HCT116 (cell line): ENCODE measurements around the gene UVRAG. TPM values are rescaled to one million over a fixed set of nuclear protein-coding genes. Genes with fewer than 3 reads are reported as not detected.

Experiments used
- ATAC-seq: fragments of 200-7000 bp; cut with Tn5 transposase; 2 replicates; pipeline ENCODE4 v1.9.1; 2020; ENCODE audit warnings: mild to moderate bottlenecking, moderate library complexity
- BruUV-seq: library from RNA; stranded (reverse); fragments of 400-500 nt; replicated peaks from 2 replicates; lab custom pipeline; 2021; lab: Mats Ljungman, UMichigan
- CTCF ChIA-PET: fragments of 300-600 bp; sonication (Branson Sonifier 250); formaldehyde crosslinking; loops from one replicate; lab custom pipeline; 2021; ENCODE audit warnings: antibody characterized with exemption; lab: Charles Lee
- POLR2A ChIA-PET: fragments of 300-600, 350-600 bp; sonication (Branson Sonifier 250); formaldehyde crosslinking; loops from one replicate; lab custom pipeline; 2021; ENCODE audit warnings: antibody characterized with exemption; lab: Charles Lee
- RAD21 ChIA-PET, 2 experiments: fragments of 300-600 bp; sonication (Branson Sonifier 250); formaldehyde crosslinking; loops; one replicate each; lab custom pipeline; 2023; ENCODE audit warnings: low total read pairs in 2 of 2; ENCODE audit not compliant: uncharacterized antibody in 2 of 2, unreplicated experiment in 2 of 2, low non-redundant PET in 1 of 2; lab: Charles Lee
- DNase-seq: peaks from one replicate; pipeline ENCODE4 v3.0.0-alpha.2; 2010; ENCODE audit warnings: low read depth, low spot score
- H2AFZ ChIP-seq: fragments of 200-600 bp; shearing (Covaris generic), sonication (generic); 2 replicates; pipeline ENCODE4 v1.6.1; 2017; ENCODE audit warnings: low read depth, mixed run types, mixed read lengths, antibody characterized with exemption, low read length; ENCODE audit not compliant: poor library complexity, severe bottlenecking
- H3K27ac ChIP-seq: 2 replicates; pipeline ENCODE4 v1.5.1; 2012; ENCODE audit warnings: low read depth, low read length
- H3K27me3 ChIP-seq: fragments of 200-600 bp; sonication (generic); 2 replicates; pipeline ENCODE4 v1.6.1; 2016; ENCODE audit warnings: mixed run types, low read length, mixed read lengths; ENCODE audit not compliant: insufficient read depth
- H3K36me3 ChIP-seq, 2 experiments: fragments of 200-500 bp in 1 of 2; fragments of 200-600 bp in 1 of 2; sonication (Bioruptor generic) in 1 of 2; sonication (generic) in 1 of 2; 2 replicates each; pipeline versions ENCODE4 v1.5.1 to v1.6.1; 2014 to 2016; ENCODE audit warnings: low read length in 2 of 2, inconsistent platforms in 1 of 2, mixed read lengths in 1 of 2, mixed run types in 1 of 2; ENCODE audit not compliant: insufficient read depth in 2 of 2, control insufficient read depth in 1 of 2
- H3K4me1 ChIP-seq, 2 experiments: fragments of 200-600 bp in 1 of 2; sonication (generic) in 1 of 2; 2 replicates each; pipeline versions ENCODE4 v1.5.1 to v1.6.1; 2012 to 2017; ENCODE audit warnings: low read length in 2 of 2, inconsistent platforms in 1 of 2, mild to moderate bottlenecking in 1 of 2, mixed read lengths in 1 of 2, mixed run types in 1 of 2, moderate library complexity in 1 of 2; ENCODE audit not compliant: insufficient read depth in 2 of 2, control insufficient read depth in 1 of 2
- H3K4me2 ChIP-seq: fragments of 200-600 bp; sonication (generic); 2 replicates; pipeline ENCODE4 v1.6.1; 2017; ENCODE audit warnings: mixed run types, low read length, mixed read lengths
- H3K4me3 ChIP-seq, 2 experiments: fragments of 200-600 bp in 1 of 2; sonication (generic) in 1 of 2; replicated peaks in 1 of 2; 2 replicates each; pipeline ENCODE4 v1.5.1; 2011 to 2016; ENCODE audit warnings: low read length in 2 of 2, control low read depth in 1 of 2, low read depth in 1 of 2, mild to moderate bottlenecking in 1 of 2, mixed read lengths in 1 of 2, mixed run types in 1 of 2
- H3K79me2 ChIP-seq: fragments of 200-600 bp; sonication (generic); 2 replicates; pipeline ENCODE4 v1.6.1; 2017; ENCODE audit warnings: mild to moderate bottlenecking, mixed run types, low read length, moderate library complexity, mixed read lengths; ENCODE audit not compliant: insufficient read depth
- H3K9ac ChIP-seq: fragments of 200-600 bp; sonication (generic); 2 replicates; pipeline ENCODE4 v1.6.1; 2016; ENCODE audit warnings: low read length, mixed read lengths
- H3K9me2 ChIP-seq: fragments of 200-600 bp; sonication (generic), shearing (Covaris generic); 2 replicates; pipeline ENCODE4 v1.6.1; 2017; ENCODE audit warnings: mixed run types, mild to moderate bottlenecking, moderate library complexity; ENCODE audit not compliant: insufficient read depth
- H3K9me3 ChIP-seq, 2 experiments: fragments of 200-500 bp in 1 of 2; fragments of 200-600 bp in 1 of 2; sonication (Bioruptor generic) in 1 of 2; sonication (generic) in 1 of 2; 2 replicates each; pipeline ENCODE4 v1.6.1; 2014 to 2017; ENCODE audit warnings: low read length in 2 of 2, mixed read lengths in 2 of 2, inconsistent platforms in 1 of 2, low read depth in 1 of 2, mild to moderate bottlenecking in 1 of 2, mixed run types in 1 of 2, moderate library complexity in 1 of 2; ENCODE audit not compliant: control insufficient read depth in 1 of 2, insufficient read depth in 1 of 2
- H4K20me1 ChIP-seq: fragments of 200-600 bp; sonication (generic), shearing (Covaris generic); 2 replicates; pipeline ENCODE4 v1.6.1; 2017; ENCODE audit warnings: mixed run types, mild to moderate bottlenecking, moderate library complexity; ENCODE audit not compliant: insufficient read depth
- CEBPB ChIP-seq: IDR thresholded peaks from 2 replicates; pipeline ENCODE4 v1.6.1; 2012; ENCODE audit warnings: low read depth
- FOSL1 ChIP-seq: IDR thresholded peaks from 2 replicates; pipeline ENCODE4 v1.6.1; 2012; ENCODE audit warnings: low read depth
- POLR2A ChIP-seq: IDR thresholded peaks from 2 replicates; pipeline ENCODE4 v1.7.0; 2011; ENCODE audit warnings: borderline replicate concordance; ENCODE audit not compliant: insufficient read depth, insufficient read length; ENCODE audit errors: extremely low read depth
- REST ChIP-seq: IDR thresholded peaks from 2 replicates; pipeline ENCODE4 v1.6.1; 2012; ENCODE audit warnings: low read depth
- SIN3A ChIP-seq: IDR thresholded peaks from 2 replicates; pipeline ENCODE4 v1.6.1; 2012; ENCODE audit warnings: low read depth
- SRF ChIP-seq: IDR thresholded peaks from 2 replicates; pipeline ENCODE4 v1.6.1; 2012; ENCODE audit warnings: low read depth
- TCF7L2 ChIP-seq: IDR thresholded peaks from 2 replicates; pipeline ENCODE4 v1.7.0; 2011; ENCODE audit warnings: borderline replicate concordance, inconsistent platforms; ENCODE audit not compliant: insufficient read depth, insufficient read length; ENCODE audit errors: extremely low read depth
- YY1 ChIP-seq: IDR thresholded peaks from 2 replicates; pipeline ENCODE4 v1.6.1; 2011; ENCODE audit warnings: low read length, low read depth, moderate library complexity, mild to moderate bottlenecking; ENCODE audit not compliant: insufficient replicate concordance; ENCODE audit errors: extremely low read depth
- ZNF274 ChIP-seq: fragments of 200-500 bp; sonication (Bioruptor generic); IDR thresholded peaks from 2 replicates; pipeline ENCODE4 v1.6.1; 2014; ENCODE audit warnings: mild to moderate bottlenecking, low read depth, low read length, inconsistent platforms
- intact Hi-C: fragments of 100-400 bp; cut with micrococcal nuclease; formaldehyde crosslinking; loops from 2 replicates; pipeline ENCODE4 v1.10.0; 2022
- total RNA-seq: library from RNA; stranded (reverse); gene quantifications from one replicate; pipeline ENCODE4 v1.2.1, GENCODE V29; 2021; ENCODE audit not compliant: unreplicated experiment
- TF ChIP-seq, protein P1 (sequence below): IDR thresholded peaks from 2 replicates; pipeline ENCODE4 v1.6.1; 2012

UVRAG gene
- total RNA-seq, 1 experiment from 2014 or later: 12.3 TPM

- Histone ChIP-seq H3K36me3 (no peaks in the 10 kb centered on the region), H2AFZ (no peak overlapping the region), H3K9ac (no peak overlapping the region), H3K4me1 (peaks cover 22 to 31% of the 10 kb centered on the region in 2 experiments), H3K4me3 (no peak overlapping the region), H3K79me2 (peaks cover 3% of the 10 kb centered on the region; the same call in 1 of the 2 replicates), H4K20me1 (no peaks in the 10 kb centered on the region), H3K27me3 (no peaks in the 10 kb centered on the region), H3K9me2 (no peaks in the 10 kb centered on the region), H3K4me2 (no peak overlapping the region), H3K9me3 (no peaks in the 10 kb centered on the region), H3K27ac (no peak overlapping the region)
- intact Hi-C loops: no loop called here
- no peak for ATAC-seq
- no TSS peak for BruUV-seq
- DNase-seq: no peak
- CTCF ChIA-PET: no interaction called here
- RAD21 ChIA-PET: no interaction called here
- no peak for TF ChIP-seq POLR2A
- no peak for TF ChIP-seq FOSL1
- no peak for TF ChIP-seq REST
- TF ChIP-seq SIN3A: no peak
- no peak for TF ChIP-seq YY1
- TF ChIP-seq CEBPB: no peak
- no peak for TF ChIP-seq TCF7L2
- TF ChIP-seq, protein P1, sequence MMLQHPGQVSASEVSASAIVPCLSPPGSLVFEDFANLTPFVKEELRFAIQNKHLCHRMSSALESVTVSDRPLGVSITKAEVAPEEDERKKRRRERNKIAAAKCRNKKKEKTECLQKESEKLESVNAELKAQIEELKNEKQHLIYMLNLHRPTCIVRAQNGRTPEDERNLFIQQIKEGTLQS: no peak
- no peak for TF ChIP-seq SRF
- no peak for TF ChIP-seq ZNF274
- POLR2A ChIA-PET: no interaction called here
Measured at GRCh38 chr11:75811485-75811884, 3.5 kb upstream of the UVRAG start.
